Right lobe of liver (tissue), 6 donors: ENCODE data around the gene KRTAP12-4. TPM values are rescaled to one million over a fixed set of nuclear protein-coding genes. Genes with fewer than 3 reads are reported as not detected.

ENCODE experiments used
- ATAC-seq, 4 donors: fragments of 200-7000 bp; cut with Tn5 transposase; one replicate each; pipeline ENCODE4 v1.9.1; 2020; ENCODE audit warnings: mild to moderate bottlenecking in 4 of 4, moderate library complexity in 4 of 4
- DNase-seq, 3 donors: peaks; one replicate each; pipeline ENCODE4 v3.0.0-alpha.2; 2020
- H3K27ac ChIP-seq, 3 donors: fragments of 200-600 bp; one replicate each; pipeline ENCODE4 v1.8.0; 2022
- H3K27me3 ChIP-seq, 2 donors: fragments of 200-600 bp; one replicate each; pipeline ENCODE4 v1.8.0; 2022
- H3K36me3 ChIP-seq, 4 donors: fragments of 200-600 bp; sonication (generic) in 1 of 4; one replicate each; pipeline versions ENCODE4 v1.5.1 to v1.8.0; 2017 to 2022; ENCODE audit warnings: control low read depth in 1 of 4
- H3K4me1 ChIP-seq, 4 donors: fragments of 200-600 bp; sonication (generic) in 1 of 4; one replicate each; pipeline versions ENCODE4 v1.5.1 to v1.8.0; 2017 to 2022; ENCODE audit warnings: control low read depth in 1 of 4
- H3K4me3 ChIP-seq, 3 donors: fragments of 200-600 bp; one replicate each; pipeline ENCODE4 v1.8.0; 2022
- H3K9me3 ChIP-seq, 4 donors: fragments of 200-600 bp; sonication (generic) in 1 of 4; one replicate each; pipeline versions ENCODE4 v1.5.1 to v1.8.0; 2017 to 2022; ENCODE audit warnings: control low read depth in 1 of 4
- CTCF ChIP-seq, 4 donors: fragments of 200-600 bp in 3 of 4; fragments of 450-650 bp in 1 of 4; IDR thresholded peaks; one replicate each; pipeline versions ENCODE4 v1.5.1 to v1.8.0; 2016 to 2022; ENCODE audit warnings: antibody characterized with exemption in 4 of 4, mild to moderate bottlenecking in 2 of 4
- POLR2A ChIP-seq: fragments of 450-650 bp; IDR thresholded peaks from one replicate; pipeline ENCODE4 v1.6.1; 2017; ENCODE audit warnings: antibody characterized with exemption, mild to moderate bottlenecking
- WGBS: methylation state at CpG from one replicate; pipeline ENCODE4 v1.1.6; 2018; ENCODE audit warnings: low coverage, low lambda C conversion rate; ENCODE audit not compliant: insufficient coverage; ENCODE audit errors: missing lambda C conversion rate; 5-methylcytosine and 5-hydroxymethylcytosine counted together
- intact Hi-C, 2 donors: fragments of 100-400 bp; cut with DNase I; formaldehyde crosslinking; loops; one replicate each; pipeline versions ENCODE4 v1.11.2 to v1.14.1; 2022
- total RNA-seq, 6 experiments: library from RNA; depleted of rRNA in 2 of 6; stranded (reverse); fragments of >200 nt in 2 of 6; fragmentation: NEBNext Ultra II Directional in 3 of 6; extraction: Animal tissue kit (Norgen Biotek cat#: 25700) in 3 of 6; gene quantifications; one replicate each; pipeline versions ENCODE4 v1.1.0 to v1.2.4, GENCODE V29; 2016 to 2023
- donor health status: DM: no; HTN: yes; CAD: no.
- donor health status: DM: no; HTN: no; CAD: no.
- donor health status: DM: no; HTN: no; CAD: no.
- donor health status: DM: no; HTN: yes; CAD: no.
- donor health status: DM: no; HTN: yes; CAD: no.

KRTAP12-4 gene
- total RNA-seq, 6 experiments from 2014 or later: not detected

- WGBS: 57% methylated on average over 6 of the region's 22 CpGs
- ATAC-seq (no peak), DNase-seq (peak in 1 of 3 donors; percentile 38)
- Histone ChIP-seq H3K4me3 (no peak overlapping the region), H3K27ac (no peak overlapping the region), H3K27me3 (peaks cover 0 to 12% of the 10 kb centered on the region in 2 donors), H3K4me1 (no peaks in the 10 kb centered on the region), H3K9me3 (no peaks in the 10 kb centered on the region), H3K36me3 (no peaks in the 10 kb centered on the region)
- no peak for TF ChIP-seq CTCF (IDR thresholded peaks at IDR 0.05)
- no peak for TF ChIP-seq POLR2A
- intact Hi-C loops: no loop called here
Measured at GRCh38 chr21:44702111-44702972, 47.9 kb upstream of the KRTAP12-4 start.

- peaks cover 0 to 12% of the 10 kb centered on the region in 2 donors for H3K27me3 ChIP-seq
- H3K9me3 ChIP-seq: no peaks in the 10 kb centered on the region
- H3K4me3 ChIP-seq: no peak overlapping the region
- H3K4me1 ChIP-seq: no peaks in the 10 kb centered on the region
- intact Hi-C loops: no loop called here
- ATAC-seq (no peak), DNase-seq (no peak)
- no peak for TF ChIP-seq POLR2A
- TF ChIP-seq CTCF (IDR thresholded peaks at IDR 0.05): no peak
- 29% methylated on average over 4 of the region's 12 CpGs for WGBS
- no peaks in the 10 kb centered on the region for H3K36me3 ChIP-seq
- no peak overlapping the region for H3K27ac ChIP-seq
Measured at GRCh38 chr21:44701541-44701940, 47.1 kb upstream of the KRTAP12-4 start.

- DNase-seq: no peak
- 76% methylated on average over 8 of the region's 14 CpGs for WGBS
- intact Hi-C loops: no loop called here
Measured at GRCh38 chr21:44701023-44701400, 46.6 kb upstream of the KRTAP12-4 start.

More at GRCh38 chr21:44701023-44701400, 46.6 kb upstream of the KRTAP12-4 start:
- H3K9me3 ChIP-seq: no peaks in the 10 kb centered on the region
- H3K4me3 ChIP-seq: no peak overlapping the region
- TF ChIP-seq CTCF (IDR thresholded peaks at IDR 0.05): no peak
- TF ChIP-seq POLR2A: no peak
- no peaks in the 10 kb centered on the region for H3K36me3 ChIP-seq
- H3K27me3 ChIP-seq: peaks cover 0 to 12% of the 10 kb centered on the region in 2 donors
- H3K4me1 ChIP-seq: no peaks in the 10 kb centered on the region
- ATAC-seq: no peak
- no peak overlapping the region for H3K27ac ChIP-seq
